Measurements from ENCODE around the gene FGFRL1.

FGFRL1 gene

GRCh38 chr4:1011022-1011665 is at the start of gene FGFRL1:
Gene FGFRL1 (plus strand): TSS chr4:1011626. CDS start chr4:1012486, 860 bp downstream.
- H2AFZ ChIP-seq (ENCODE audit: low read depth, low read length) = no peak within 1 kb of the TSS
- peak within 1 kb of the TSS; percentile 43; the same call in 1 of the 2 replicates for H3K4me3 ChIP-seq (ENCODE audit: low read length)
- no peaks in the 10 kb centered on the region for H4K20me1 ChIP-seq (ENCODE audit: insufficient read depth, low read length)
- H3K4me1 ChIP-seq (ENCODE audit: low read length) = 0 out of 2 replicates have a peak, but pooled peaks cover 4% of the 10 kb centered on the region
- H3K79me2 ChIP-seq (ENCODE audit: low read length) = no peaks in the 10 kb centered on the region
- H3K9ac ChIP-seq (ENCODE audit: low read length) = no peak within 1 kb of the TSS
- H3K36me3 ChIP-seq (replicated peaks; ENCODE audit: low read depth, low read length) = no peaks in the 10 kb centered on the region
- no peaks in the 10 kb centered on the region for H3K9me3 ChIP-seq (ENCODE audit: insufficient read depth, low read length)
- H3K27ac ChIP-seq (ENCODE audit: low read length) = no peak within 1 kb of the TSS
- peaks cover 22% of the 10 kb centered on the region for H3K27me3 ChIP-seq (ENCODE audit: low read depth, low read length)
- no peak within 1 kb of the TSS for H3K4me2 ChIP-seq (ENCODE audit: low read length)
- TF ChIP-seq CTCF (IDR thresholded peaks at IDR 0.05; ENCODE audit: low read depth, low read length) (no peak), EZH2phosphoT487 (IDR thresholded peaks at IDR 0.05; ENCODE audit: low read depth) (no peak)

- no peak for TF ChIP-seq CTCF (IDR thresholded peaks at IDR 0.05; ENCODE audit: low read depth, low read length)
- TF ChIP-seq EZH2phosphoT487 (IDR thresholded peaks at IDR 0.05; ENCODE audit: low read depth) = no peak
- H3K4me3 ChIP-seq (ENCODE audit: low read length) = no peak overlapping the region
- H4K20me1 ChIP-seq (ENCODE audit: insufficient read depth, low read length) = no peaks in the 10 kb centered on the region
- H3K27me3 ChIP-seq (ENCODE audit: low read depth, low read length) = no peaks in the 10 kb centered on the region
- H3K4me2 ChIP-seq (ENCODE audit: low read length) = no peak overlapping the region
- H3K36me3 ChIP-seq (replicated peaks; ENCODE audit: low read depth, low read length) = no peaks in the 10 kb centered on the region
- no peaks in the 10 kb centered on the region for H3K9me3 ChIP-seq (ENCODE audit: insufficient read depth, low read length)
- no peaks in the 10 kb centered on the region for H3K4me1 ChIP-seq (ENCODE audit: low read length)
- no peaks in the 10 kb centered on the region for H3K79me2 ChIP-seq (ENCODE audit: low read length)
- no peak overlapping the region for H2AFZ ChIP-seq (ENCODE audit: low read depth, low read length)
- no peak overlapping the region for H3K27ac ChIP-seq (ENCODE audit: low read length)
- no peak overlapping the region for H3K9ac ChIP-seq (ENCODE audit: low read length)
These were observed 48.9 kb upstream of the FGFRL1 start for GRCh38 chr4:962231-963208.

GRCh38 chr4:963276-964225 is 47.9 kb upstream of the FGFRL1 start:
- no peaks in the 10 kb centered on the region for H4K20me1 ChIP-seq (ENCODE audit: insufficient read depth, low read length)
- H3K4me2 ChIP-seq (ENCODE audit: low read length) = no peak overlapping the region
- no peaks in the 10 kb centered on the region for H3K27me3 ChIP-seq (ENCODE audit: low read depth, low read length)
- no peaks in the 10 kb centered on the region for H3K4me1 ChIP-seq (ENCODE audit: low read length)
- no peak overlapping the region for H3K27ac ChIP-seq (ENCODE audit: low read length)
- H3K79me2 ChIP-seq (ENCODE audit: low read length) = no peaks in the 10 kb centered on the region
- no peaks in the 10 kb centered on the region for H3K36me3 ChIP-seq (replicated peaks; ENCODE audit: low read depth, low read length)
- no peak overlapping the region for H3K9ac ChIP-seq (ENCODE audit: low read length)
- H3K4me3 ChIP-seq (ENCODE audit: low read length) = no peak overlapping the region
- TF ChIP-seq CTCF (IDR thresholded peaks at IDR 0.05; ENCODE audit: low read depth, low read length) = no peak
- no peak for TF ChIP-seq EZH2phosphoT487 (IDR thresholded peaks at IDR 0.05; ENCODE audit: low read depth)
- H2AFZ ChIP-seq (ENCODE audit: low read depth, low read length) = no peak overlapping the region
- no peaks in the 10 kb centered on the region for H3K9me3 ChIP-seq (ENCODE audit: insufficient read depth, low read length)
